Liver (tissue), 3 donors: ENCODE data around the gene BRD4.

Experiments
- EGR1 ChIP-seq, 2 donors: IDR thresholded peaks; 2 replicates each; pipeline ENCODE4 v1.6.1; 2016 to 2018; ENCODE audit warnings: antibody characterized with exemption in 2 of 2, low read depth in 2 of 2
- TF ChIP-seq, protein P1 (sequence below): fragments of 150-350 bp; IDR thresholded peaks from 2 replicates; pipeline ENCODE4 v1.5.1; 2017; ENCODE audit warnings: improper control_type of control experiment, low read depth, low read length; ENCODE audit not compliant: missing input control
- TF ChIP-seq, protein P2 (sequence below): IDR thresholded peaks from 2 replicates; pipeline ENCODE4 v1.6.1; 2016; ENCODE audit warnings: antibody characterized with exemption
- TF ChIP-seq, protein P3 (sequence below): IDR thresholded peaks from 2 replicates; pipeline ENCODE4 v1.6.1; 2016; ENCODE audit warnings: antibody characterized with exemption
- donor health status: healthy.
- donor health status: healthy.

DNA sequence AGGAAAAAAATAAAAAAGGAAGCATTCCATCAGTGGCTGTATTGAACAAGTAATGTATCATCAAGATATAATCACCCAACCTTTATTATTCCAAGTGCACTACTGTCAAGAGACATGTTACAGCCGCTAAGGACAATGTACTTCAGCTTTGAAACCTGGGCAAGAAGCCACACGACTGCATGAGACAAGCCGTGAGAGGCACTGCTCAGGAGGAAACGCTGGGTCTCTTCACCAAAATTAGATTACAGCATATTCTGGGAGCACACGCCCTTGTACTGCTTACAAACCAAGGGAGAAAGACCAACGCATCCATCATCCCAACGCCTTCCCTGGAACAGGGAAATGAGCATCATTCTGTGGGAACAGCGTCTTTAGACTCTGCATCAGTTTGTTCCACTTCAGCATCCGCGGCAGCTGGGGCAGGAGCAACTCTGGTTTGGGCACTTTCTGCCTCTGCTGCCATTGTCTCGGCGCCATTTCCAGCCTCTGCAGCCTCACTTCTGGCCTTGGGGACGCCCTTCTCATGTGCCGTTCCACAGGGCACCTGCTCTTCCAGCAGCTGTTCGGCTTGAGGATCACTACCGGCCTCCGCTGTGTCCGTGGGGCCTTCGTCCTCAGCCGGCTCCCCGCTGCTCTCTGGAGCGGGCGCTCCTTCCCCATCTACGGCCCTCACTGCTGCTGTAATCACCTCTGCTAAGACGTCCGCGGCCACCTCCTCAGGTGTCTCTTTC, 22.4 kb upstream of the BRD4 start:
- TF ChIP-seq, protein P1, sequence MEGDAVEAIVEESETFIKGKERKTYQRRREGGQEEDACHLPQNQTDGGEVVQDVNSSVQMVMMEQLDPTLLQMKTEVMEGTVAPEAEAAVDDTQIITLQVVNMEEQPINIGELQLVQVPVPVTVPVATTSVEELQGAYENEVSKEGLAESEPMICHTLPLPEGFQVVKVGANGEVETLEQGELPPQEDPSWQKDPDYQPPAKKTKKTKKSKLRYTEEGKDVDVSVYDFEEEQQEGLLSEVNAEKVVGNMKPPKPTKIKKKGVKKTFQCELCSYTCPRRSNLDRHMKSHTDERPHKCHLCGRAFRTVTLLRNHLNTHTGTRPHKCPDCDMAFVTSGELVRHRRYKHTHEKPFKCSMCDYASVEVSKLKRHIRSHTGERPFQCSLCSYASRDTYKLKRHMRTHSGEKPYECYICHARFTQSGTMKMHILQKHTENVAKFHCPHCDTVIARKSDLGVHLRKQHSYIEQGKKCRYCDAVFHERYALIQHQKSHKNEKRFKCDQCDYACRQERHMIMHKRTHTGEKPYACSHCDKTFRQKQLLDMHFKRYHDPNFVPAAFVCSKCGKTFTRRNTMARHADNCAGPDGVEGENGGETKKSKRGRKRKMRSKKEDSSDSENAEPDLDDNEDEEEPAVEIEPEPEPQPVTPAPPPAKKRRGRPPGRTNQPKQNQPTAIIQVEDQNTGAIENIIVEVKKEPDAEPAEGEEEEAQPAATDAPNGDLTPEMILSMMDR = no peak
- TF ChIP-seq EGR1 (IDR thresholded peaks at IDR 0.05; ENCODE audit: low read depth in 2 of 2) = no peak
- TF ChIP-seq, protein P2, sequence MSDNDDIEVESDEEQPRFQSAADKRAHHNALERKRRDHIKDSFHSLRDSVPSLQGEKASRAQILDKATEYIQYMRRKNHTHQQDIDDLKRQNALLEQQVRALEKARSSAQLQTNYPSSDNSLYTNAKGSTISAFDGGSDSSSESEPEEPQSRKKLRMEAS = no peak
- TF ChIP-seq, protein P3, sequence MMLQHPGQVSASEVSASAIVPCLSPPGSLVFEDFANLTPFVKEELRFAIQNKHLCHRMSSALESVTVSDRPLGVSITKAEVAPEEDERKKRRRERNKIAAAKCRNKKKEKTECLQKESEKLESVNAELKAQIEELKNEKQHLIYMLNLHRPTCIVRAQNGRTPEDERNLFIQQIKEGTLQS = no peak
